ENCODE measurements around the gene ZBED4.

The ZBED4 gene

DNA sequence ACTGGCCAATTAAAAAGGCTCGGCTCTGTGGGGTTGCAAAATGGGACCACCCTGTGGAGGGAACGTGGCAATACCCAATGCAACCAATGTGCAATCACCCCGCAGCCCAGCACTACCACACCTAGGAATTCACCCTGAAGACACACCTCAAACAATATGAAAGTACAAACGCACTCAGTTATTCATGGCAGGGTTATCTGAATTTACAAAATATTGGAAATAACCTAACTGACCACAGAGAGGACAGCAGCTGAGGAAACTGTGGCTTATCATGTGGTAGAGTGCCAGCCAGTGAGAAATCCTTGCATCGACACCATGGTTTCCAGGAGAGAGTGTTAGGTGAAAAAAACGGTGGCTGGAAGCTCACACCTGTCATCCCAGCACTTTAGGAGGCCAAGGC lies 45.9 kb downstream of the ZBED4 start:
- TF ChIP-seq, protein P1, sequence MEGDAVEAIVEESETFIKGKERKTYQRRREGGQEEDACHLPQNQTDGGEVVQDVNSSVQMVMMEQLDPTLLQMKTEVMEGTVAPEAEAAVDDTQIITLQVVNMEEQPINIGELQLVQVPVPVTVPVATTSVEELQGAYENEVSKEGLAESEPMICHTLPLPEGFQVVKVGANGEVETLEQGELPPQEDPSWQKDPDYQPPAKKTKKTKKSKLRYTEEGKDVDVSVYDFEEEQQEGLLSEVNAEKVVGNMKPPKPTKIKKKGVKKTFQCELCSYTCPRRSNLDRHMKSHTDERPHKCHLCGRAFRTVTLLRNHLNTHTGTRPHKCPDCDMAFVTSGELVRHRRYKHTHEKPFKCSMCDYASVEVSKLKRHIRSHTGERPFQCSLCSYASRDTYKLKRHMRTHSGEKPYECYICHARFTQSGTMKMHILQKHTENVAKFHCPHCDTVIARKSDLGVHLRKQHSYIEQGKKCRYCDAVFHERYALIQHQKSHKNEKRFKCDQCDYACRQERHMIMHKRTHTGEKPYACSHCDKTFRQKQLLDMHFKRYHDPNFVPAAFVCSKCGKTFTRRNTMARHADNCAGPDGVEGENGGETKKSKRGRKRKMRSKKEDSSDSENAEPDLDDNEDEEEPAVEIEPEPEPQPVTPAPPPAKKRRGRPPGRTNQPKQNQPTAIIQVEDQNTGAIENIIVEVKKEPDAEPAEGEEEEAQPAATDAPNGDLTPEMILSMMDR (conservative IDR thresholded peaks at IDR 0.05; ENCODE audit: low read depth, low read length), result no peak
- no peak overlapping the region for H3K4me3 ChIP-seq (ENCODE audit: low read length)
- DNase-seq (ENCODE audit: low read depth), result no peak

DNA sequence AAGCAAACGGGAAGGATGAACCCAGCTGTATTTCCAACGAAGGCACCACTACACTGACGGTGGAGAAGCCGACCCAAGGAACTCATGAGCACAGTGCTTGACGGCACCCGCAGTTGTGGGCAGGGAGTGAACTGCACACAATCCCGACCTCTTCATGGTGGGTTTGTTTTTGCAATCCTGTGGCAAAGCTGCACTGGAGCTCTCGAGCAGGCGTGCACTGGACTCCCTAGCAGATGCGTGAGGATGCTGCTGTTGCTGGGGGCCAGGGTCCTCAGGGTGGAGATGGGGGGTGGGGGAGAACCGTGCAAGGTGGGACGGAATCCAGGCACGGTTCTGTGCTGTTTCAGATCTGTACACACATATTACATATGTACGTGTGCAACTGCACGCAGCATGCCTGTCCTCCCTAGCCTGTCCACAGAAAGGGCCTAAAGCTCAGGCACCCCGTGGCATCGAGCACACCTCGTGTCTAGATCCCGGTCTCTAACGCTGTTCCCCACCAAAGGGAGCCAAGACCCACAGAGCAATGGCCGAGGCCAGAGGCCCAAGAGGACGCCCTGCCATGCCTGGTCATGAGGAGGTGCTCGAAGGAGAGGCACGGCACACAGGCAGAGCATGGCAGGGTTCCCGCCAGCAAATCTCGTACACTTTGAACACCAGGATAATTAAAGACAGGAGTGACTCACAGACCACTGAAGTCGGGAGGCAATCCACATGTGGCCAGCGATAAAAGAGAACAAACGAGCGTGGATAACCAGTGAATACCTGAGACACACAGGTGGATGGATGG lies 47.0 kb downstream of the ZBED4 start:
- DNase-seq (ENCODE audit: low read depth), result no peak
- TF ChIP-seq, protein P1 (conservative IDR thresholded peaks at IDR 0.05; ENCODE audit: low read depth, low read length), result no peak
- no peak overlapping the region for H3K4me3 ChIP-seq (ENCODE audit: low read length)

GRCh38 chr22:49901457-49901856 lies 47.8 kb downstream of the ZBED4 start:
- TF ChIP-seq, protein P1 (conservative IDR thresholded peaks at IDR 0.05; ENCODE audit: low read depth, low read length), result no peak
- no peak for DNase-seq (ENCODE audit: low read depth)
- no peak overlapping the region for H3K4me3 ChIP-seq (ENCODE audit: low read length)

GRCh38 chr22:49903322-49904039 lies 49.8 kb downstream of the ZBED4 start:
- no peak overlapping the region for H3K4me3 ChIP-seq (ENCODE audit: low read length)
- DNase-seq (ENCODE audit: low read depth), result no peak
- TF ChIP-seq, protein P1 (conservative IDR thresholded peaks at IDR 0.05; ENCODE audit: low read depth, low read length), result no peak

GRCh38 chr22:49904040-49904369 lies 50.4 kb downstream of the ZBED4 start:
- DNase-seq (ENCODE audit: low read depth), result no peak
- no peak overlapping the region for H3K4me3 ChIP-seq (ENCODE audit: low read length)
- TF ChIP-seq, protein P1 (conservative IDR thresholded peaks at IDR 0.05; ENCODE audit: low read depth, low read length), result no peak

DNA sequence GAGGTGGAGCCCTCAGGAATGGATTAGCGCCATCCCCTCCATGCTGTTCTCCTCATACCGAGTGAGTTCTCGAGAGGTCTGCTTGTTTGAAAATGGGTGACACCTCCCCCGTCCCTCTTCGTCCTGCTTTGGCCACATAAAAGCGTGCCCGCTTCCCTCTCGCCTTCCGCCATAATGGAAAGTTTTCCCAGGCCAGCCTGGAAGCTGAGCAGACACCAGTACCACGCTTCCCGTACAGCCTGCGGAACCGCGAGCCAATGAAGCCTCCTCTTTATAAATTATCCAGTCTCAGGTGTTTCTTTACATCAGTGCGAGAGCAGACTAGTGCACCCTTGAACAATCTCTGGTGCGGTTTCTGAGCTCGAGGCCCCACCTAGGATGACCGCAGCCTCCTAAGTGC lies 51.8 kb downstream of the ZBED4 start:
- H3K4me3 ChIP-seq (ENCODE audit: low read length), result no peak overlapping the region
- no peak for DNase-seq (ENCODE audit: low read depth)
- TF ChIP-seq, protein P1 (conservative IDR thresholded peaks at IDR 0.05; ENCODE audit: low read depth, low read length), result no peak
